GM12878 (cell line): ENCODE data around the gene INF2. TPM values are rescaled to one million over a fixed set of nuclear protein-coding genes. Genes with fewer than 3 reads are reported as not detected.

Experiments
- BMI1 ChIP-seq: fragments of 450-650 bp; IDR thresholded peaks from 2 replicates; pipeline ENCODE4 v1.6.1; 2016; ENCODE audit warnings: mild to moderate bottlenecking, moderate library complexity, borderline replicate concordance
- CBX5 ChIP-seq: sonication (generic); IDR thresholded peaks from 2 replicates; pipeline ENCODE4 v1.6.1; 2016; ENCODE audit warnings: low read depth, moderate library complexity, mild to moderate bottlenecking, inconsistent platforms
- CEBPB ChIP-seq, 2 experiments: fragments of 150-350 bp in 1 of 2; IDR thresholded peaks; 2 replicates each; pipeline ENCODE4 v1.6.1; 2012 to 2014; ENCODE audit warnings: low read depth in 2 of 2, low read length in 2 of 2, borderline replicate concordance in 1 of 2, inconsistent platforms in 1 of 2
- CHD4 ChIP-seq: fragments of 200-600 bp; sonication (generic); IDR thresholded peaks from 2 replicates; pipeline ENCODE4 v1.6.1; 2016; ENCODE audit warnings: mild to moderate bottlenecking
- CREB1 ChIP-seq: IDR thresholded peaks from 2 replicates; pipeline ENCODE4 v1.6.1; 2012; ENCODE audit warnings: low read depth, mild to moderate bottlenecking, inconsistent platforms
- EGR1 ChIP-seq, 2 experiments: IDR thresholded peaks; 1 replicate in 1 of 2; 2 replicates in 1 of 2; pipeline ENCODE4 v1.6.1; 2011 to 2012; ENCODE audit warnings: low read depth in 2 of 2, low read length in 2 of 2, borderline replicate concordance in 1 of 2, mild to moderate bottlenecking in 1 of 2, moderate library complexity in 1 of 2
- IRF4 ChIP-seq: IDR thresholded peaks from 2 replicates; pipeline ENCODE4 v1.6.1; 2011; ENCODE audit warnings: low read depth, low read length
- MEF2B ChIP-seq: fragments of 450-650 bp; IDR thresholded peaks from 2 replicates; pipeline ENCODE4 v1.6.1; 2018; ENCODE audit warnings: mild to moderate bottlenecking, moderate library complexity; ENCODE audit not compliant: partially characterized antibody, poor library complexity, severe bottlenecking
- MTA2 ChIP-seq: fragments of 450-650 bp; IDR thresholded peaks from 2 replicates; pipeline ENCODE4 v1.6.1; 2016; ENCODE audit warnings: low read depth, mild to moderate bottlenecking, moderate library complexity
- NFIC ChIP-seq: IDR thresholded peaks from 2 replicates; pipeline ENCODE4 v1.6.1; 2012; ENCODE audit warnings: low read depth, mild to moderate bottlenecking, inconsistent platforms, low read length, moderate library complexity
- polyA plus RNA-seq, 11 experiments: library from polyadenylated mRNA; depleted of rRNA in 4 of 11; unstranded in 6 of 11; stranded (reverse) in 5 of 11; fragments of >200 nt; fragmentation: Nextera tagmentation in 4 of 11; fragmentation: Illumina TruSeq in 1 of 11; extraction: Ambion mirVana in 4 of 11; extraction: Trizol in 1 of 11; gene quantifications; 1 replicate in 1 of 11; 2 replicates in 10 of 11; pipeline versions ENCODE4 v1.2.1 to v1.2.3, GENCODE V29; 2011 to 2016; ENCODE audit warnings: inconsistent platforms in 2 of 11, missing spikeins in 2 of 11, low read depth in 1 of 11
- total RNA-seq, 4 experiments: library from RNA; depleted of rRNA in 3 of 4; stranded (reverse); fragments of >200 nt in 3 of 4; fragmentation: Illumina TruSeq in 1 of 4; extraction: Trizol in 1 of 4; gene quantifications; 2 replicates each; pipeline versions ENCODE4 v1.2.1 to v1.2.3, GENCODE V29; 2013 to 2021
- TF ChIP-seq, protein P1 (sequence below), 3 experiments: IDR thresholded peaks in 2 of 3; conservative IDR thresholded peaks in 1 of 3; 2 replicates each; pipeline ENCODE4 v1.5.1; 2011; ENCODE audit warnings: low read depth in 3 of 3, low read length in 3 of 3, mild to moderate bottlenecking in 3 of 3, control low read depth in 2 of 3, moderate library complexity in 2 of 3, inconsistent platforms in 1 of 3, mixed read lengths in 1 of 3; ENCODE audit not compliant: control insufficient read depth in 2 of 3, insufficient read depth in 1 of 3; ENCODE audit errors: extremely low read depth in 1 of 3
- TF ChIP-seq, protein P2 (sequence below): fragments of 450-650 bp; formaldehyde crosslinking; IDR thresholded peaks from 2 replicates; pipeline ENCODE4 v1.4.0; 2020; ENCODE audit warnings: mild to moderate bottlenecking, moderate library complexity

INF2 gene
- total and polyA plus RNA-seq, 10 of the 15 experiments (the other 5 are each of a cell fraction or from before 2014, with no cell fraction given), result 0.72 to 43.2 (median 8.3) TPM

DNA sequence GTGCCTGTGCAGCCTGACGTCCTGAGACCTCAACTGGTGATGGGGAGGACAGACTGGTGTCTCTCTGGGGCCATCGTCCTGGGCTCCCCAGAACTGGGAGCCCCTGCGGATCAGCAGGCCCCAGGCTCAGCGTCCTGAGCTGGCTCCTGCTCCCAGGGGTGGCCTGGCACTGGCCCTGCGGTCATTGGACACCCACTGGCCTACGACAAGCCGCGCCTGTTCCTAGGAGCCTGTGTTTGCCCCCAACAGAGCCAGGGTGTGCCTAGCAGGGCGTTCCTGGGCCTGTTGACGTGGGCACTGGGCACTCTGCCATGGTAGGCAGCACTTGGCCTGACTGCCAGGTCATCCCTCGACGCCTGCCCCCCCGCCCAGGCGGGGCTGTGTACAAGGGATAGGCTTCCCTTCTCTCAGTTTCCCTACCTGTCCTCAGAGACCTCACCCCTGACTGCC, 43.0 kb downstream of the INF2 start (continued):
- TF ChIP-seq IRF4, result no peak
- no peak for TF ChIP-seq CREB1
- TF ChIP-seq CBX5, result no peak
- no peak for TF ChIP-seq EGR1 (IDR thresholded peaks at IDR 0.05; ENCODE audit: borderline replicate concordance in 1 of 2, low read depth in 2 of 2, low read length in 2 of 2)
- TF ChIP-seq, protein P1, sequence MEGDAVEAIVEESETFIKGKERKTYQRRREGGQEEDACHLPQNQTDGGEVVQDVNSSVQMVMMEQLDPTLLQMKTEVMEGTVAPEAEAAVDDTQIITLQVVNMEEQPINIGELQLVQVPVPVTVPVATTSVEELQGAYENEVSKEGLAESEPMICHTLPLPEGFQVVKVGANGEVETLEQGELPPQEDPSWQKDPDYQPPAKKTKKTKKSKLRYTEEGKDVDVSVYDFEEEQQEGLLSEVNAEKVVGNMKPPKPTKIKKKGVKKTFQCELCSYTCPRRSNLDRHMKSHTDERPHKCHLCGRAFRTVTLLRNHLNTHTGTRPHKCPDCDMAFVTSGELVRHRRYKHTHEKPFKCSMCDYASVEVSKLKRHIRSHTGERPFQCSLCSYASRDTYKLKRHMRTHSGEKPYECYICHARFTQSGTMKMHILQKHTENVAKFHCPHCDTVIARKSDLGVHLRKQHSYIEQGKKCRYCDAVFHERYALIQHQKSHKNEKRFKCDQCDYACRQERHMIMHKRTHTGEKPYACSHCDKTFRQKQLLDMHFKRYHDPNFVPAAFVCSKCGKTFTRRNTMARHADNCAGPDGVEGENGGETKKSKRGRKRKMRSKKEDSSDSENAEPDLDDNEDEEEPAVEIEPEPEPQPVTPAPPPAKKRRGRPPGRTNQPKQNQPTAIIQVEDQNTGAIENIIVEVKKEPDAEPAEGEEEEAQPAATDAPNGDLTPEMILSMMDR (IDR thresholded peaks at IDR 0.05 in 2 of 3, conservative IDR thresholded peaks at IDR 0.05 in 1 of 3; ENCODE audit: control insufficient read depth in 2 of 3, extremely low read depth in 1 of 3, insufficient read depth in 1 of 3, low read depth in 3 of 3, low read length in 3 of 3), result no peak
- TF ChIP-seq MTA2, result no peak
- no peak for TF ChIP-seq CEBPB (IDR thresholded peaks at IDR 0.05; ENCODE audit: borderline replicate concordance in 1 of 2, low read depth in 2 of 2, low read length in 2 of 2)
- TF ChIP-seq, protein P2, sequence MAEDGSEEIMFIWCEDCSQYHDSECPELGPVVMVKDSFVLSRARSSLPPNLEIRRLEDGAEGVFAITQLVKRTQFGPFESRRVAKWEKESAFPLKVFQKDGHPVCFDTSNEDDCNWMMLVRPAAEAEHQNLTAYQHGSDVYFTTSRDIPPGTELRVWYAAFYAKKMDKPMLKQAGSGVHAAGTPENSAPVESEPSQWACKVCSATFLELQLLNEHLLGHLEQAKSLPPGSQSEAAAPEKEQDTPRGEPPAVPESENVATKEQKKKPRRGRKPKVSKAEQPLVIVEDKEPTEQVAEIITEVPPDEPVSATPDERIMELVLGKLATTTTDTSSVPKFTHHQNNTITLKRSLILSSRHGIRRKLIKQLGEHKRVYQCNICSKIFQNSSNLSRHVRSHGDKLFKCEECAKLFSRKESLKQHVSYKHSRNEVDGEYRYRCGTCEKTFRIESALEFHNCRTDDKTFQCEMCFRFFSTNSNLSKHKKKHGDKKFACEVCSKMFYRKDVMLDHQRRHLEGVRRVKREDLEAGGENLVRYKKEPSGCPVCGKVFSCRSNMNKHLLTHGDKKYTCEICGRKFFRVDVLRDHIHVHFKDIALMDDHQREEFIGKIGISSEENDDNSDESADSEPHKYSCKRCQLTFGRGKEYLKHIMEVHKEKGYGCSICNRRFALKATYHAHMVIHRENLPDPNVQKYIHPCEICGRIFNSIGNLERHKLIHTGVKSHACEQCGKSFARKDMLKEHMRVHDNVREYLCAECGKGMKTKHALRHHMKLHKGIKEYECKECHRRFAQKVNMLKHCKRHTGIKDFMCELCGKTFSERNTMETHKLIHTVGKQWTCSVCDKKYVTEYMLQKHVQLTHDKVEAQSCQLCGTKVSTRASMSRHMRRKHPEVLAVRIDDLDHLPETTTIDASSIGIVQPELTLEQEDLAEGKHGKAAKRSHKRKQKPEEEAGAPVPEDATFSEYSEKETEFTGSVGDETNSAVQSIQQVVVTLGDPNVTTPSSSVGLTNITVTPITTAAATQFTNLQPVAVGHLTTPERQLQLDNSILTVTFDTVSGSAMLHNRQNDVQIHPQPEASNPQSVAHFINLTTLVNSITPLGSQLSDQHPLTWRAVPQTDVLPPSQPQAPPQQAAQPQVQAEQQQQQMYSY (CRISPR knock-in tag), result no peak
- TF ChIP-seq NFIC, result no peak
- TF ChIP-seq MEF2B, result no peak
- TF ChIP-seq BMI1, result no peak
- no peak for TF ChIP-seq CHD4
